ENCODE data around the gene AGO3.

AGO3 gene

DNA sequence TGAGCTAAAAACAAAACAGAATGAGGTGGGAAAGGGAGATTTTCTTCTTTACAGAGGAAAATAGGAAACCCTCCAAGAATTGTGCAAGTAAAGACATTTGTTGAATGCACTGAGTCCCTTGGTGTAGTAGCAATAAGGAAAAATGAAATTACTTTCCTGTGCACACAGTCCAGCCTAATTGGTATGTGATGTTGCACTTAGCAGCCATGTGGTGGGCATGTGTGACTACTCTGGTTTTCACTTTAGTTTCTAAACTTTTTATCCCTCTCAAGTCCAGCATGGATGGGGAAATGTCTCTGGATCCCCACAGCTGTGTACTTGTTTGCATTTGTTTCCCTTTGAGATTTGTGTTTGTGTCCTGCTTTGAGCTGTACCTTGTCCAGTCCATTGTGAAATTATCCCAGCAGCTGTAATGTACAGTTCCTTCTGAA lies 7.1 kb upstream of the AGO3 start:
- DNase-seq (ENCODE audit: low spot score) = no peak
- TF ChIP-seq, protein P1, sequence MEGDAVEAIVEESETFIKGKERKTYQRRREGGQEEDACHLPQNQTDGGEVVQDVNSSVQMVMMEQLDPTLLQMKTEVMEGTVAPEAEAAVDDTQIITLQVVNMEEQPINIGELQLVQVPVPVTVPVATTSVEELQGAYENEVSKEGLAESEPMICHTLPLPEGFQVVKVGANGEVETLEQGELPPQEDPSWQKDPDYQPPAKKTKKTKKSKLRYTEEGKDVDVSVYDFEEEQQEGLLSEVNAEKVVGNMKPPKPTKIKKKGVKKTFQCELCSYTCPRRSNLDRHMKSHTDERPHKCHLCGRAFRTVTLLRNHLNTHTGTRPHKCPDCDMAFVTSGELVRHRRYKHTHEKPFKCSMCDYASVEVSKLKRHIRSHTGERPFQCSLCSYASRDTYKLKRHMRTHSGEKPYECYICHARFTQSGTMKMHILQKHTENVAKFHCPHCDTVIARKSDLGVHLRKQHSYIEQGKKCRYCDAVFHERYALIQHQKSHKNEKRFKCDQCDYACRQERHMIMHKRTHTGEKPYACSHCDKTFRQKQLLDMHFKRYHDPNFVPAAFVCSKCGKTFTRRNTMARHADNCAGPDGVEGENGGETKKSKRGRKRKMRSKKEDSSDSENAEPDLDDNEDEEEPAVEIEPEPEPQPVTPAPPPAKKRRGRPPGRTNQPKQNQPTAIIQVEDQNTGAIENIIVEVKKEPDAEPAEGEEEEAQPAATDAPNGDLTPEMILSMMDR (IDR thresholded peaks at IDR 0.05; ENCODE audit: extremely low read depth, insufficient read depth, missing control alignments) = no peak
- in situ Hi-C loops (cut with MboI; ENCODE audit: low pct_unique_long_range_greater_than_20kb, low sequenced_read_pairs, unreplicated experiment) = no loop called here

DNA sequence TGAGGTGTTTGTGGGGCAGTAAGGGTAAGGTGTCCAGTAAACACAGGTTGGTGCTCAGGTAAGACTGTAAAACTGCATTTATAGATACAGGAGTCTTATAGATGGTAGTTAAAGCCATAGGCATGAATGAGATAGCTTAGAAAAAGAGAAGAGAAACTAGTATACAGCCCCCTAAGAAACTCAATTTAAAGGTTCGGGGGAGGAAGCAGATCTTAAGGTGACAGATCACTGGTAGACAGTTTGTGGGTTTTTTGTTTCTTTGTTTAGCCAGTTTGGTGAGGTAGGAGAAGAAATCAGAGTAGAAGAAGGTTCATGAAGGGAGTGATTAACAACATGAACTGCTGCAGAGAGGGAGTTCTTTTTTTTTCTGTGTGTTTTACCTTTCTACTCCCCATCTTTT lies 6.1 kb upstream of the AGO3 start:
- in situ Hi-C loops (cut with MboI; ENCODE audit: low pct_unique_long_range_greater_than_20kb, low sequenced_read_pairs, unreplicated experiment) = no loop called here
- DNase-seq (ENCODE audit: low spot score) = peak; percentile 35
- TF ChIP-seq, protein P1 (IDR thresholded peaks at IDR 0.05; ENCODE audit: extremely low read depth, insufficient read depth, missing control alignments) = no peak

DNA sequence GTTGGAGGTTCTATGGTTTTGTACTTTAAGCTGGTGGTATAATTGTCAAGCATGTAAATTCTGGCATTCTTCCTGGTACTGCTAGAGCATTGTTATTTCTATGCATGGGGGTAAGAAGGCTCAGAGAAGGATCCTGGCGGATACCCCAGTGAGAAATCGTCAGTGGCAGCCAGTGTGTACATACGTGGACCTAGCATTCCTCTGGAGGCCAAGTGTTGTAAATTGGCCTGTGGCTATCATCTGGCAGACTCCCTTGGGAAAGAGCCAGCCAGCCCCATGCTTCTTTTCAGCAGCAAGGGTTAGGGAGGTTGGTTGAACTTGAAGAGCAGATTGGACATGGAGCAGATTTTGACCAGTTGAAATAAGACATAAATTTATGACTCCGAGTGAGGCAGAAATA lies 5.2 kb upstream of the AGO3 start:
- in situ Hi-C loops (cut with MboI; ENCODE audit: low pct_unique_long_range_greater_than_20kb, low sequenced_read_pairs, unreplicated experiment) = no loop called here
- TF ChIP-seq, protein P1 (IDR thresholded peaks at IDR 0.05; ENCODE audit: extremely low read depth, insufficient read depth, missing control alignments) = no peak
- no peak for DNase-seq (ENCODE audit: low spot score)

DNA sequence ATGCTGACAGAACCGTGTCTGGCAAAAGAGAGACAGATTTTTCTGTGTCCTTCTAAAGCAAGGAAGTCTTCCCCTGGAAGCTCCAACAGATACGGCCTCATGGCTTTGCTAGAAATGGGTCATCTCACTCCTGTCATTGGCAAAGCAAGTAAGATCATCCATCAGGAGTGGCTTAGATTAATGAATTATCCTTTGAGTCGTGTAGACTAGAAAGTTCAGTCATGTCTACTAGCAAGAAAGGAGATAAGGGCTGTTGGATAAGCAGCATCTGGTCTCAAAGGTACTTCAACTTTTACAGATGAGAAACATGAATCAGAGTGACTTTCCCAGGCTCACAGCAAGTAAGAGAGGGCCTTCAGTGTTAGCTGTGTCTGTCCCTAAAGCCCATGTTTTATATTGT lies 3.4 kb upstream of the AGO3 start:
- TF ChIP-seq, protein P1 (IDR thresholded peaks at IDR 0.05; ENCODE audit: extremely low read depth, insufficient read depth, missing control alignments) = no peak

DNA sequence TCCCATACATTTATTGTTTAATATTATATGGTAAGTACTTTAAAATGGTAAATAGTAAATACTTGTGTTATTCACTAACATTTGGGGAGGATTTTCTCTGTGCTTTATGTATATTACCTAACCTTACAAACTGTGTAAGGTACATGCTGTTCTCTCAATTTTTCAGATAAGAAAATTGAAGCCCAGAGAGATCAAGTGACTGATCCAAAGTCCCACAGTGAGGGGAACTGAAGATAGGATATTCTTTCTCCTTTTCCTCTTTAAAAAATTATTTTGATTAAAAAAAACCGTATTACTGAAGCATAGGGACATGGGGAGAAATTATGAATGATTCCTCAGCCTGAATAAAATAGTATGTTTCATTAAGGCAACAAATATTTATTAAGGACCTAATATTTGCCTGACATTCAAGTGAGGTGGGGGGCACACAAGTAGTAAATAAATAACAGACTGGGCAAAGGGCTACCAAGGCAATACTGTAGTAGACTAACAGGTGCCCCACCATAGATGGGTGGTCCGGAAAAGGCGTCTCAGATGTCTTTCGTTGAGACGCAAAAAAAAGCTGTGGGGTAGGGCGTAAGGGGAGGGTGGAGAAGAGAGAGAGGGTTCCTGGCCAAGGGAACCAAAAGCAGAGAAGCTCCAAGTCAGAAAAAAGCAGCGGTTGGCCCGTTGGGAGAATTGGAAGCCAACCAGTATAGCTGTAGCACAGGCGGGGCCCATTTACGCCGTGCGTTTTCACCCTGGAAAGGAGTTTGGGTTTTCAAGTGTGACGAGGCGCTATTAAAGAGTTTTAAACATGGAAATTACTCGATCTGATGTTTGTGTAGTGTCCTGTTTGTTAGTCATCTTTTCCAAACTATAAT lies 944 bp upstream of the AGO3 start:
- in situ Hi-C loops (cut with MboI; ENCODE audit: low pct_unique_long_range_greater_than_20kb, low sequenced_read_pairs, unreplicated experiment) = no loop called here
- TF ChIP-seq, protein P1 (IDR thresholded peaks at IDR 0.05; ENCODE audit: extremely low read depth, insufficient read depth, missing control alignments) = no peak
- DNase-seq (ENCODE audit: low spot score) = peak; percentile 40

More for the DNA sequence above, 3.4 kb upstream of the AGO3 start:
- in situ Hi-C loops (cut with MboI; ENCODE audit: low pct_unique_long_range_greater_than_20kb, low sequenced_read_pairs, unreplicated experiment) = no loop called here
- DNase-seq (ENCODE audit: low spot score) = no peak

DNA sequence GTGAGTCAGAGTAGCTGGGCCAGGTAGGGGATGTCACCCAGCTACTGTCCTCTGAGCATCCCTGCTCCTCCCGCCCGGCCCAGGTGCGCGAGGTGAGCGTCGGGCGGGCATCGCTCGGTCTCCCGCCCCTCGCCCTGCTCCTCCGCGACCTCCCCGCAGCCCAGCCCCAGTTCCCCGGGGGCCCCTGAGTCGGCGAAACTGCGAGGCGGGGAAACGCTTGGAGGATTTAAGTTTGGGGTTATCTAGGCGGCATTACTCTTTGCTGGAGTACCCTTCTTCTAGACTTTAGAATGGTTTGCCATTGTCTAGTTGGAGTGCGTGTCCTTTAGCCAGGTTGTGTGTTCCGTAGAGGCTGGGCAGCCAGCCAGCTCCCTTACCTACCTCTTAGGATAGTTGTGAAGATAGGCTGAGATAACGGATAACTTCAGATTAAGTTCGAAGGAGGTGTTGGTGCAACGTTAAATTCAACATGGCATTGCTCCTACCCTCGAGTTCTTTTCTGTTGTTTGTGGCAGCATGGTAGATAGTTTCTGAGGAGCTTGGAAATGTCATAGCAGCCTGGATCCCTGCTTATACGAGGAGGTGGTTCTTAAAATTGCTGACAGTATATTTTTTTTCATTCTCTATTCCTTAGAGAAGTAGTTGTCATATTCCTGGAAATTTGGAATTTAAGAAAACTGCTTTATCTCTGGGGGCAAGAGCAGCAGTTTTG lies 697 bp downstream of the AGO3 start:
- peak; percentile 24 for DNase-seq (ENCODE audit: low spot score)
- in situ Hi-C loops (cut with MboI; ENCODE audit: low pct_unique_long_range_greater_than_20kb, low sequenced_read_pairs, unreplicated experiment) = no loop called here

More for the DNA sequence above, 697 bp downstream of the AGO3 start:
- TF ChIP-seq, protein P1 (IDR thresholded peaks at IDR 0.05; ENCODE audit: extremely low read depth, insufficient read depth, missing control alignments) = no peak
